HG03521 (cell line): ENCODE measurements around the gene PARP16.
"Not testable (repeated sequence)": the region's sequence is repeated elsewhere in the genome, so short reads cannot be mapped to it uniquely, and the experiment has no call there.

Experiments
- ATAC-seq: cut with Tn5 transposase; IDR thresholded peaks from one replicate; pipeline ENCODE4 v1.9.1; 2021; ENCODE audit warnings: mild to moderate bottlenecking, moderate library complexity; ENCODE audit not compliant: unreplicated experiment

PARP16 gene

GRCh38 chr15:65278480-65278879, 8.2 kb downstream of the PARP16 start:
- ATAC-seq = no peak

GRCh38 chr15:65277015-65277414, 9.7 kb downstream of the PARP16 start:
- ATAC-seq = no peak

GRCh38 chr15:65275728-65276126, 11.0 kb downstream of the PARP16 start:
- ATAC-seq = no peak

GRCh38 chr15:65275104-65275727, 11.5 kb downstream of the PARP16 start:
- no peak for ATAC-seq

- not testable (repeated sequence) for ATAC-seq
Observed at GRCh38 chr15:65270811-65271545, 15.7 kb downstream of the PARP16 start.

GRCh38 chr15:65268411-65268810, 18.3 kb downstream of the PARP16 start:
- no peak for ATAC-seq

- ATAC-seq = no peak
Observed at GRCh38 chr15:65266469-65266868, 20.2 kb downstream of the PARP16 start.

- ATAC-seq = no peak
Observed at GRCh38 chr15:65264863-65265430, 21.7 kb downstream of the PARP16 start.

- no peak for ATAC-seq
Observed at GRCh38 chr15:65263313-65263712, 23.4 kb downstream of the PARP16 start.

- no peak for ATAC-seq
Observed at GRCh38 chr15:65260968-65261367, 25.7 kb downstream of the PARP16 start.

GRCh38 chr15:65259367-65259797, 27.3 kb downstream of the PARP16 start:
- no peak for ATAC-seq

- no peak for ATAC-seq
Observed at GRCh38 chr15:65258375-65259262, 28.1 kb downstream of the PARP16 start.

- no peak for ATAC-seq
Observed at GRCh38 chr15:65255486-65256140, 31.1 kb downstream of the PARP16 start.

GRCh38 chr15:65254758-65255157, 31.9 kb downstream of the PARP16 start:
- ATAC-seq = no peak

- ATAC-seq = no peak
Observed at GRCh38 chr15:65254356-65254755, 32.3 kb downstream of the PARP16 start.

- ATAC-seq = no peak
Observed at GRCh38 chr15:65249641-65250040, 37.0 kb downstream of the PARP16 start.

- no peak for ATAC-seq
Observed at GRCh38 chr15:65248511-65249255, 38.0 kb downstream of the PARP16 start.

- ATAC-seq = no peak
Observed at GRCh38 chr15:65246939-65247338, 39.7 kb downstream of the PARP16 start.

GRCh38 chr15:65246026-65246714, 40.5 kb downstream of the PARP16 start:
- no peak for ATAC-seq
